ENCODE data around the gene MCL1.

- TF ChIP-seq GLI2 (tag by site-specific recombination; IDR thresholded peaks at IDR 0.05; ENCODE audit: borderline replicate concordance, low read depth) (no peak), ZNF596 (tag by site-specific recombination; IDR thresholded peaks at IDR 0.05) (no peak), ZNF768 (tag by site-specific recombination; IDR thresholded peaks at IDR 0.05) (no peak), ZNF571 (tag by site-specific recombination; IDR thresholded peaks at IDR 0.05) (no peak), PRDM10 (tag by site-specific recombination; IDR thresholded peaks at IDR 0.05) (no peak), ZNF274 (IDR thresholded peaks at IDR 0.05; ENCODE audit: low read length) (no peak), ZNF274 (tag by site-specific recombination; IDR thresholded peaks at IDR 0.05; ENCODE audit: borderline replicate concordance) (no peak), ZNF501 (tag by site-specific recombination; IDR thresholded peaks at IDR 0.05) (no peak), PRDM1 (tag by site-specific recombination; IDR thresholded peaks at IDR 0.05) (no peak), ZNF341 (tag by site-specific recombination; IDR thresholded peaks at IDR 0.05; ENCODE audit: low read depth) (no peak)
- TF ChIP-seq, protein P1, sequence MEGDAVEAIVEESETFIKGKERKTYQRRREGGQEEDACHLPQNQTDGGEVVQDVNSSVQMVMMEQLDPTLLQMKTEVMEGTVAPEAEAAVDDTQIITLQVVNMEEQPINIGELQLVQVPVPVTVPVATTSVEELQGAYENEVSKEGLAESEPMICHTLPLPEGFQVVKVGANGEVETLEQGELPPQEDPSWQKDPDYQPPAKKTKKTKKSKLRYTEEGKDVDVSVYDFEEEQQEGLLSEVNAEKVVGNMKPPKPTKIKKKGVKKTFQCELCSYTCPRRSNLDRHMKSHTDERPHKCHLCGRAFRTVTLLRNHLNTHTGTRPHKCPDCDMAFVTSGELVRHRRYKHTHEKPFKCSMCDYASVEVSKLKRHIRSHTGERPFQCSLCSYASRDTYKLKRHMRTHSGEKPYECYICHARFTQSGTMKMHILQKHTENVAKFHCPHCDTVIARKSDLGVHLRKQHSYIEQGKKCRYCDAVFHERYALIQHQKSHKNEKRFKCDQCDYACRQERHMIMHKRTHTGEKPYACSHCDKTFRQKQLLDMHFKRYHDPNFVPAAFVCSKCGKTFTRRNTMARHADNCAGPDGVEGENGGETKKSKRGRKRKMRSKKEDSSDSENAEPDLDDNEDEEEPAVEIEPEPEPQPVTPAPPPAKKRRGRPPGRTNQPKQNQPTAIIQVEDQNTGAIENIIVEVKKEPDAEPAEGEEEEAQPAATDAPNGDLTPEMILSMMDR (tag by site-specific recombination; IDR thresholded peaks at IDR 0.05): no peak
- TF ChIP-seq, protein P2, sequence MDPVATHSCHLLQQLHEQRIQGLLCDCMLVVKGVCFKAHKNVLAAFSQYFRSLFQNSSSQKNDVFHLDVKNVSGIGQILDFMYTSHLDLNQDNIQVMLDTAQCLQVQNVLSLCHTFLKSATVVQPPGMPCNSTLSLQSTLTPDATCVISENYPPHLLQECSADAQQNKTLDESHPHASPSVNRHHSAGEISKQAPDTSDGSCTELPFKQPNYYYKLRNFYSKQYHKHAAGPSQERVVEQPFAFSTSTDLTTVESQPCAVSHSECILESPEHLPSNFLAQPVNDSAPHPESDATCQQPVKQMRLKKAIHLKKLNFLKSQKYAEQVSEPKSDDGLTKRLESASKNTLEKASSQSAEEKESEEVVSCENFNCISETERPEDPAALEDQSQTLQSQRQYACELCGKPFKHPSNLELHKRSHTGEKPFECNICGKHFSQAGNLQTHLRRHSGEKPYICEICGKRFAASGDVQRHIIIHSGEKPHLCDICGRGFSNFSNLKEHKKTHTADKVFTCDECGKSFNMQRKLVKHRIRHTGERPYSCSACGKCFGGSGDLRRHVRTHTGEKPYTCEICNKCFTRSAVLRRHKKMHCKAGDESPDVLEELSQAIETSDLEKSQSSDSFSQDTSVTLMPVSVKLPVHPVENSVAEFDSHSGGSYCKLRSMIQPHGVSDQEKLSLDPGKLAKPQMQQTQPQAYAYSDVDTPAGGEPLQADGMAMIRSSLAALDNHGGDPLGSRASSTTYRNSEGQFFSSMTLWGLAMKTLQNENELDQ (tag by site-specific recombination; IDR thresholded peaks at IDR 0.05; ENCODE audit: low read depth): no peak
These were observed 27.2 kb upstream of the MCL1 start for GRCh38 chr1:150606463-150607142.

Measured in HEK293 (cell line).